ENCODE measurements around the gene SVIP. TPM values are rescaled to one million over a fixed set of nuclear protein-coding genes. Genes with fewer than 3 reads are reported as not detected.

Gene SVIP
- polyA plus RNA-seq, 1 of the 3 experiments (the other 2 are of a cell fraction): 6.0 TPM

- DNase-seq: no peak
- H3K4me1 ChIP-seq (ENCODE audit: control insufficient read depth in 1 of 2, insufficient read depth in 2 of 2, low read depth in 1 of 2, low read length in 1 of 2): peaks cover 0 to 15% of the 10 kb centered on the region in 2 experiments; a peak in 1 of 4 replicates
- H3K79me2 ChIP-seq (ENCODE audit: insufficient read depth): no peaks in the 10 kb centered on the region
- CTCF ChIA-PET: interaction anchor here (2.1 kb wide), 1 partner anchor 20 kb away, joined by 6 read pairs; no protein-coding TSS in a partner anchor
- H3K9me2 ChIP-seq: no peaks in the 10 kb centered on the region
- no peak overlapping the region for H2AFZ ChIP-seq (ENCODE audit: low read depth)
- POLR2A ChIA-PET: no interaction called here
- TF ChIP-seq FOXM1 (IDR thresholded peaks at IDR 0.05; ENCODE audit: low read depth) (no peak), NRF1 (IDR thresholded peaks at IDR 0.05; ENCODE audit: low read depth, low read length) (no peak), MXI1 (IDR thresholded peaks at IDR 0.05; ENCODE audit: low read depth, low read length) (no peak), SMC3 (IDR thresholded peaks at IDR 0.05; ENCODE audit: low read depth, low read length) (no peak)
- TF ChIP-seq, protein P1, sequence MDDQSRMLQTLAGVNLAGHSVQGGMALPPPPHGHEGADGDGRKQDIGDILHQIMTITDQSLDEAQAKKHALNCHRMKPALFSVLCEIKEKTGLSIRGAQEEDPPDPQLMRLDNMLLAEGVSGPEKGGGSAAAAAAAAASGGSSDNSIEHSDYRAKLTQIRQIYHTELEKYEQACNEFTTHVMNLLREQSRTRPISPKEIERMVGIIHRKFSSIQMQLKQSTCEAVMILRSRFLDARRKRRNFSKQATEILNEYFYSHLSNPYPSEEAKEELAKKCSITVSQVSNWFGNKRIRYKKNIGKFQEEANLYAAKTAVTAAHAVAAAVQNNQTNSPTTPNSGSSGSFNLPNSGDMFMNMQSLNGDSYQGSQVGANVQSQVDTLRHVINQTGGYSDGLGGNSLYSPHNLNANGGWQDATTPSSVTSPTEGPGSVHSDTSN (IDR thresholded peaks at IDR 0.05): no peak
- H3K27me3 ChIP-seq (ENCODE audit: insufficient read depth): no peaks in the 10 kb centered on the region
- H3K9ac ChIP-seq: no peak overlapping the region
- no peaks in the 10 kb centered on the region for H3K36me3 ChIP-seq (replicated peaks in 1 of 2; ENCODE audit: control insufficient read depth in 1 of 2, insufficient read depth in 2 of 2, low read length in 1 of 2)
- H3K9me3 ChIP-seq: no peaks in the 10 kb centered on the region
- no peak overlapping the region for H3K4me3 ChIP-seq (ENCODE audit: low read depth in 2 of 2, low read length in 1 of 2)
- no peaks in the 10 kb centered on the region for H3F3A ChIP-seq (replicated peaks; ENCODE audit: insufficient read depth)
- peak overlapping the region; percentile 21; the same call in 1 of the 2 replicates for H3K4me2 ChIP-seq
- H3K27ac ChIP-seq (ENCODE audit: low read depth in 2 of 2, low read length in 1 of 2): peak overlapping the region in 1 of 2 experiments; percentile 19; a peak in 1 of 4 replicates
- WGBS (ENCODE audit: low lambda C conversion rate): 57% methylated on average over 2 of the region's 2 CpGs
- no peaks in the 10 kb centered on the region for H4K20me1 ChIP-seq (ENCODE audit: insufficient read depth)
Measured at GRCh38 chr11:22807855-22808570, 21.6 kb downstream of the SVIP start.

DNA sequence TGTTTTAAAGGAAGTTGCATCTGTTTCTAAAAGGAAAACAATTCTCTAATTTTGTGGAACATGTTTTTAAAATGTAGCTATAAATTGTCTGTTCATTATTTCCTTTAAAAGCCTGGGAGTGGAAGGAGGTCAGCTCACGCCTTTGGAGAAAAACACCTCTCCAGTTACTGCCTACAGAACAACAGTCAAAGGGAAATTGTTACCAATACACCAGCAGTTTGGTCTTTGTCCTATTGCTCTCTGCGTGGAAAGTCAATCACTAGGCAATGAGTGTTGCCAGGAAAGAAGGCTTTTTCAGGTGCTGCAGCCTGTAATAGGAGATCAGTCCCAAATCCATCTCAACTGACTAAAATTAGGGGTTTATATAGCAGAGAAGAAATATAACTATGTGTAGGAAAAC is 22.2 kb downstream of the SVIP start:
- Histone ChIP-seq H3K4me1 (ENCODE audit: control insufficient read depth in 1 of 2, insufficient read depth in 2 of 2, low read depth in 1 of 2, low read length in 1 of 2) (peaks cover 0 to 15% of the 10 kb centered on the region in 2 experiments; a peak in 1 of 4 replicates), H3K9me3 (no peaks in the 10 kb centered on the region), H3K4me3 (ENCODE audit: low read depth in 2 of 2, low read length in 1 of 2) (no peak overlapping the region), H3K79me2 (ENCODE audit: insufficient read depth) (no peaks in the 10 kb centered on the region), H3K27me3 (ENCODE audit: insufficient read depth) (no peaks in the 10 kb centered on the region), H2AFZ (ENCODE audit: low read depth) (no peak overlapping the region), H4K20me1 (ENCODE audit: insufficient read depth) (no peaks in the 10 kb centered on the region), H3K9ac (no peak overlapping the region), H3K36me3 (replicated peaks in 1 of 2; ENCODE audit: control insufficient read depth in 1 of 2, insufficient read depth in 2 of 2, low read length in 1 of 2) (no peaks in the 10 kb centered on the region), H3F3A (replicated peaks; ENCODE audit: insufficient read depth) (no peaks in the 10 kb centered on the region), H3K9me2 (no peaks in the 10 kb centered on the region), H3K27ac (ENCODE audit: low read depth in 2 of 2, low read length in 1 of 2) (no peak overlapping the region), H3K4me2 (peak overlapping the region; percentile 21; the same call in 1 of the 2 replicates)
- no peak for DNase-seq
- POLR2A ChIA-PET: no interaction called here
- CTCF ChIA-PET: interaction anchor here (2.1 kb wide), 1 partner anchor 20 kb away, joined by 6 read pairs; no protein-coding TSS in a partner anchor
- WGBS (ENCODE audit: low lambda C conversion rate): 58% methylated on average over 2 of the region's 2 CpGs
- TF ChIP-seq GATA2 (CRISPR knock-in tag; IDR thresholded peaks at IDR 0.05) (no peak), FOSL2 (IDR thresholded peaks at IDR 0.05; ENCODE audit: borderline replicate concordance, low read depth) (no peak), NFIC (IDR thresholded peaks at IDR 0.05; ENCODE audit: borderline replicate concordance) (no peak), EZH2phosphoT487 (IDR thresholded peaks at IDR 0.05; ENCODE audit: borderline replicate concordance, low read depth) (no peak), TCF12 (IDR thresholded peaks at IDR 0.05) (no peak), ELF1 (IDR thresholded peaks at IDR 0.05) (no peak), RAD21 (IDR thresholded peaks at IDR 0.05; ENCODE audit: low read length) (no peak), NRF1 (IDR thresholded peaks at IDR 0.05; ENCODE audit: low read depth, low read length) (no peak), POLR2AphosphoS5 (IDR thresholded peaks at IDR 0.05; ENCODE audit: low read depth, low read length) (no peak), TAF1 (IDR thresholded peaks at IDR 0.05; ENCODE audit: borderline replicate concordance, low read depth, low read length) (no peak), FOXM1 (IDR thresholded peaks at IDR 0.05; ENCODE audit: low read depth) (no peak), USF2 (IDR thresholded peaks at IDR 0.05; ENCODE audit: borderline replicate concordance, low read depth, low read length) (no peak), USF1 (IDR thresholded peaks at IDR 0.05; ENCODE audit: borderline replicate concordance, low read depth) (no peak)
- TF ChIP-seq, protein P2, sequence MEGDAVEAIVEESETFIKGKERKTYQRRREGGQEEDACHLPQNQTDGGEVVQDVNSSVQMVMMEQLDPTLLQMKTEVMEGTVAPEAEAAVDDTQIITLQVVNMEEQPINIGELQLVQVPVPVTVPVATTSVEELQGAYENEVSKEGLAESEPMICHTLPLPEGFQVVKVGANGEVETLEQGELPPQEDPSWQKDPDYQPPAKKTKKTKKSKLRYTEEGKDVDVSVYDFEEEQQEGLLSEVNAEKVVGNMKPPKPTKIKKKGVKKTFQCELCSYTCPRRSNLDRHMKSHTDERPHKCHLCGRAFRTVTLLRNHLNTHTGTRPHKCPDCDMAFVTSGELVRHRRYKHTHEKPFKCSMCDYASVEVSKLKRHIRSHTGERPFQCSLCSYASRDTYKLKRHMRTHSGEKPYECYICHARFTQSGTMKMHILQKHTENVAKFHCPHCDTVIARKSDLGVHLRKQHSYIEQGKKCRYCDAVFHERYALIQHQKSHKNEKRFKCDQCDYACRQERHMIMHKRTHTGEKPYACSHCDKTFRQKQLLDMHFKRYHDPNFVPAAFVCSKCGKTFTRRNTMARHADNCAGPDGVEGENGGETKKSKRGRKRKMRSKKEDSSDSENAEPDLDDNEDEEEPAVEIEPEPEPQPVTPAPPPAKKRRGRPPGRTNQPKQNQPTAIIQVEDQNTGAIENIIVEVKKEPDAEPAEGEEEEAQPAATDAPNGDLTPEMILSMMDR (IDR thresholded peaks at IDR 0.05): no peak
- TF ChIP-seq, protein P3, sequence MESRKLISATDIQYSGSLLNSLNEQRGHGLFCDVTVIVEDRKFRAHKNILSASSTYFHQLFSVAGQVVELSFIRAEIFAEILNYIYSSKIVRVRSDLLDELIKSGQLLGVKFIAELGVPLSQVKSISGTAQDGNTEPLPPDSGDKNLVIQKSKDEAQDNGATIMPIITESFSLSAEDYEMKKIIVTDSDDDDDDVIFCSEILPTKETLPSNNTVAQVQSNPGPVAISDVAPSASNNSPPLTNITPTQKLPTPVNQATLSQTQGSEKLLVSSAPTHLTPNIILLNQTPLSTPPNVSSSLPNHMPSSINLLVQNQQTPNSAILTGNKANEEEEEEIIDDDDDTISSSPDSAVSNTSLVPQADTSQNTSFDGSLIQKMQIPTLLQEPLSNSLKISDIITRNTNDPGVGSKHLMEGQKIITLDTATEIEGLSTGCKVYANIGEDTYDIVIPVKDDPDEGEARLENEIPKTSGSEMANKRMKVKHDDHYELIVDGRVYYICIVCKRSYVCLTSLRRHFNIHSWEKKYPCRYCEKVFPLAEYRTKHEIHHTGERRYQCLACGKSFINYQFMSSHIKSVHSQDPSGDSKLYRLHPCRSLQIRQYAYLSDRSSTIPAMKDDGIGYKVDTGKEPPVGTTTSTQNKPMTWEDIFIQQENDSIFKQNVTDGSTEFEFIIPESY (IDR thresholded peaks at IDR 0.05; ENCODE audit: borderline replicate concordance, low read depth): no peak
- TF ChIP-seq, protein P4, sequence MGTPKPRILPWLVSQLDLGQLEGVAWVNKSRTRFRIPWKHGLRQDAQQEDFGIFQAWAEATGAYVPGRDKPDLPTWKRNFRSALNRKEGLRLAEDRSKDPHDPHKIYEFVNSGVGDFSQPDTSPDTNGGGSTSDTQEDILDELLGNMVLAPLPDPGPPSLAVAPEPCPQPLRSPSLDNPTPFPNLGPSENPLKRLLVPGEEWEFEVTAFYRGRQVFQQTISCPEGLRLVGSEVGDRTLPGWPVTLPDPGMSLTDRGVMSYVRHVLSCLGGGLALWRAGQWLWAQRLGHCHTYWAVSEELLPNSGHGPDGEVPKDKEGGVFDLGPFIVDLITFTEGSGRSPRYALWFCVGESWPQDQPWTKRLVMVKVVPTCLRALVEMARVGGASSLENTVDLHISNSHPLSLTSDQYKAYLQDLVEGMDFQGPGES (IDR thresholded peaks at IDR 0.05; ENCODE audit: low read depth, low read length): no peak

All from SK-N-SH (cell line).